Measurements from ENCODE around the gene MDP1. TPM values are rescaled to one million over a fixed set of nuclear protein-coding genes. Genes with fewer than 3 reads are reported as not detected.
"Not testable (repeated sequence)": the region's sequence is repeated elsewhere in the genome, so short reads cannot be mapped to it uniquely, and the experiment has no call there.

The MDP1 gene
- total RNA-seq, 4 donors from 2014 or later, result 6.7 to 19.2 (median 13.9) TPM

DNA sequence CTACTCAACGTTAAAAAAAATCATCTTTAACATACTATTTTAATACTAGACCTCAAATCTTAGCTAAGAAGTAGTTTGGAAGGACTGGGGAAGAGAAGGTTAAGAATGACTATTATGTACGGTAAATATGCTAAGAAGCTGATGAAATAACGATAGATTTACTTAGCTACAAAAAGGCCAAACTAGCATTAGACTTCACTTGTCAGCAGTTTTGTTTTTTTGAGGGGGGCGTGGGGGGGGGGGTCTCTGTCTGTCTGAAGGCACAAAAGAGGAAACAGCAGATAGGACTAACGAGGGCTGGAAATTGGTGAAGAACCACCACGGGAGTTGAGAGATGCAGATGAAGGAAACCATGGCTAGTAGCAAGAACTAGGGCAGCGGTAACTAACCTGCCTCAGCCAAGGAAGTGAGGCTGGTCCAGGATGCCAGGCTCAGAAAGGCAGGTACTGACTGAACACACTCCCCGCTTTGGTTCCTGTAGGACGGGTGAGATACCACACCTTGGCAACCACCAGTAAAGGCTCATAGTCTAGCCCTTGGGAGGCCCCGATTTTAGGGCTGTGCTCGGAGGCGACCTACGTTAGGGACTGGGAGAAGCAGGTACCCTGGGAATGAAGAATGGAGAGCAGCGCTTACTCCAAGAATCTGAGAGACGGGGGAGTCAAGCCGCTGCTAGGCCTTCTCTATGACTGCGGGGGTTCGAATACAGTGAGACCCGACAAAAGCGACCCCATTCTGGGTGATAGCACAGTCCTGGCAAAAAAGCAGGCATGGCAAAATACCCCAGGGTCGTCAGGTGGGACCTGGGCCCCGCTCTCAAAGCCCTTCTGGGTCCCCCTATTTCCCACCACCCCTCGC, 15.6 kb upstream of the MDP1 start:
- ATAC-seq (no peak), DNase-seq (no peak)
- intact Hi-C loops (cut with DNase I; ENCODE audit: low total_unique reads), result loop anchor here (1.0 to 2.0 kb wide), 4 partner anchors 11 to 85 kb away; partner anchors contain the start of genes IPO4, PSME2, RABGGTA and RNF31
- Histone ChIP-seq H3K4me1 (peaks cover 29 to 34% of the 10 kb centered on the region in 2 donors), H3K36me3 (peaks cover 0 to 8% of the 10 kb centered on the region in 2 donors), H3K27ac (peak overlapping the region; percentile 85 to 96 (median 92)), H3K9me3 (no peaks in the 10 kb centered on the region), H3K27me3 (no peaks in the 10 kb centered on the region), H3K4me3 (peak overlapping the region; percentile 71 to 91 (median 86))
- in situ Hi-C loops (cut with MboI; ENCODE audit: low sequenced_read_pairs in 4 of 4), result loop anchor here in 3 of 4 donors (10.0 to 25.0 kb wide), 2 partner anchors 203 to 206 kb away; partner anchors contain the start of genes CBLN3 (in 1 of the 3), KHNYN (in 1 of the 3) and SDR39U1 (in 1 of the 3)
- TF ChIP-seq, protein P1, sequence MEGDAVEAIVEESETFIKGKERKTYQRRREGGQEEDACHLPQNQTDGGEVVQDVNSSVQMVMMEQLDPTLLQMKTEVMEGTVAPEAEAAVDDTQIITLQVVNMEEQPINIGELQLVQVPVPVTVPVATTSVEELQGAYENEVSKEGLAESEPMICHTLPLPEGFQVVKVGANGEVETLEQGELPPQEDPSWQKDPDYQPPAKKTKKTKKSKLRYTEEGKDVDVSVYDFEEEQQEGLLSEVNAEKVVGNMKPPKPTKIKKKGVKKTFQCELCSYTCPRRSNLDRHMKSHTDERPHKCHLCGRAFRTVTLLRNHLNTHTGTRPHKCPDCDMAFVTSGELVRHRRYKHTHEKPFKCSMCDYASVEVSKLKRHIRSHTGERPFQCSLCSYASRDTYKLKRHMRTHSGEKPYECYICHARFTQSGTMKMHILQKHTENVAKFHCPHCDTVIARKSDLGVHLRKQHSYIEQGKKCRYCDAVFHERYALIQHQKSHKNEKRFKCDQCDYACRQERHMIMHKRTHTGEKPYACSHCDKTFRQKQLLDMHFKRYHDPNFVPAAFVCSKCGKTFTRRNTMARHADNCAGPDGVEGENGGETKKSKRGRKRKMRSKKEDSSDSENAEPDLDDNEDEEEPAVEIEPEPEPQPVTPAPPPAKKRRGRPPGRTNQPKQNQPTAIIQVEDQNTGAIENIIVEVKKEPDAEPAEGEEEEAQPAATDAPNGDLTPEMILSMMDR (IDR thresholded peaks at IDR 0.05 in 4 of 5, conservative IDR thresholded peaks at IDR 0.05 in 1 of 5), result no peak
- no peak for TF ChIP-seq POLR2A (IDR thresholded peaks at IDR 0.05)

DNA sequence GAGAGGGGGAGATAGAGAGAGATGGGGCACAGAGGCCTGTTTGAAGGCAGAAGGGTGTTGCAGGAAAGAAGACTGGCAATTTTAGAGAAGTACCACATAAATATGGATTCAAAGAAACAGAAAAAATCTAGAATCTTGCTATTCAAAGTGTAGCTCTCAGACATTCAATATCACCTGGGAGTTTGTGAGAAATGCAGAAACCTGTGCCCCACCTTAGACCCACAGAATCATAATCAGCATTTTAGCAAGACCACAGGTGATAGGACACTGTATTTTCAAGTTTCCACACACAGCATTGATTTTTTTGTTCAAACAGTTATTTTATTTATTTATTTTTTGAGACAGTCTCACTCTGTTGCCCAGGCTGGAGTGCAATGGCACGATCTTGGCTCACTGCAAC, 13.0 kb upstream of the MDP1 start:
- Histone ChIP-seq H3K4me3 (no peak overlapping the region), H3K4me1 (peaks cover 17 to 21% of the 10 kb centered on the region in 2 donors), H3K9me3 (no peaks in the 10 kb centered on the region), H3K36me3 (no peaks in the 10 kb centered on the region), H3K27ac (no peak overlapping the region), H3K27me3 (no peaks in the 10 kb centered on the region)
- DNase-seq, result no peak
- ATAC-seq, result no peak
- TF ChIP-seq, protein P1 (IDR thresholded peaks at IDR 0.05 in 4 of 5, conservative IDR thresholded peaks at IDR 0.05 in 1 of 5), result no peak
- no peak for TF ChIP-seq POLR2A (IDR thresholded peaks at IDR 0.05)
- in situ Hi-C loops (cut with MboI; ENCODE audit: low sequenced_read_pairs in 4 of 4), result loop anchor here in 1 of 4 donors (25.0 kb wide), 1 partner anchor 208 kb away; the partner anchor contains the start of genes CBLN3, KHNYN and SDR39U1
- intact Hi-C loops (cut with DNase I; ENCODE audit: low total_unique reads), result no loop called here

DNA sequence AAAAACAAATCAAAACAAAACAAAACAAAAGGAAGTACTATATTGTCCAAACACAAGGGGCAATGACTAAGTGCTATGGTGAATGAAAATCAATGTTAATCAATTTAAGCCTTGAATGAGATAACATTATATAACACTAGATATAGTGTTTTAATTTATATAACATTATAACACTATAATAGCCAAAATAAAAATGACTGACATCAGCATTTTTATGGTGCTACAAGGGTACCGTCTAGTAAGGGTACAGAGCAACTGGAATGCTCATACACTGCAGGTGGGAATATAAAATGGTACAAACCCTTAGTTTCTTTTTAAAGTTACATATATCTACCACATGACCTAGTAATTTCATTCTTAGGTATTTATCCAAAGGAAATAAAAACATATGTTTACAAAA, 10.6 kb upstream of the MDP1 start:
- no peak overlapping the region for H3K27ac ChIP-seq
- no peak for TF ChIP-seq POLR2A (IDR thresholded peaks at IDR 0.05)
- TF ChIP-seq, protein P1 (IDR thresholded peaks at IDR 0.05 in 4 of 5, conservative IDR thresholded peaks at IDR 0.05 in 1 of 5), result no peak
- no peaks in the 10 kb centered on the region for H3K27me3 ChIP-seq
- H3K36me3 ChIP-seq, result no peaks in the 10 kb centered on the region
- no peaks in the 10 kb centered on the region for H3K9me3 ChIP-seq
- in situ Hi-C loops (cut with MboI; ENCODE audit: low sequenced_read_pairs in 4 of 4), result loop anchor here in 1 of 4 donors (25.0 kb wide), 1 partner anchor 211 kb away; the partner anchor contains the start of genes CBLN3, KHNYN and SDR39U1
- intact Hi-C loops (cut with DNase I; ENCODE audit: low total_unique reads), result no loop called here
- ATAC-seq, result no peak
- peaks cover 7 to 9% of the 10 kb centered on the region in 2 donors for H3K4me1 ChIP-seq
- H3K4me3 ChIP-seq, result no peak overlapping the region
- no peak for DNase-seq

GRCh38 chr14:24224618-24225071, 8.8 kb upstream of the MDP1 start:
- in situ Hi-C loops (cut with MboI; ENCODE audit: low sequenced_read_pairs in 4 of 4), result loop anchor here in 1 of 4 donors (25.0 kb wide), 1 partner anchor 213 kb away; the partner anchor contains the start of genes CBLN3, KHNYN and SDR39U1
- ATAC-seq (no peak), DNase-seq (no peak)
- no peak overlapping the region for H3K4me3 ChIP-seq
- no peaks in the 10 kb centered on the region for H3K36me3 ChIP-seq
- H3K9me3 ChIP-seq, result no peaks in the 10 kb centered on the region
- H3K4me1 ChIP-seq, result no peaks in the 10 kb centered on the region
- TF ChIP-seq, protein P1 (IDR thresholded peaks at IDR 0.05 in 4 of 5, conservative IDR thresholded peaks at IDR 0.05 in 1 of 5), result no peak
- no peak for TF ChIP-seq POLR2A (IDR thresholded peaks at IDR 0.05)
- peak overlapping the region in 3 of 4 donors; percentile 16 to 38 (median 21) for H3K27ac ChIP-seq
- intact Hi-C loops (cut with DNase I; ENCODE audit: low total_unique reads), result no loop called here
- no peaks in the 10 kb centered on the region for H3K27me3 ChIP-seq

DNA sequence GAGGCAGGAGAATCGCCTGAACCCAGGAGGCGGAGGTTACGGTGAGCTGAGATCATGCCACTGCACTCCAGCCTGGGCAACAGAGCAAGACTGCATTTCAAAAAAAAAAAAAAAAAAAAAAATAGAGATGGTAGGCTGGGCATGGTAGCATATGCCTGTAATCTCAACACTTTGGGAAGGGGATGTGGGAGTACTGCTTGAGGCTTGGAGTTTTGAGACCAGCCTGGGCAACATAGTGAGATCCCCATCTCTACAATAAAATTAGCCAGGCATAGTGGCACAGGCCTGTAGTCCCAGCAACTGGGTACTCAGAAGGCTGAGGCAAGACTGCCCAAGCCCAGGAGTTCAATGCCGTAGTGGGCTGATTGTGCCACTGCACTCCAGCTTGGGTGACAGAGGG, 7.1 kb upstream of the MDP1 start:
- intact Hi-C loops (cut with DNase I; ENCODE audit: low total_unique reads); H3K27ac ChIP-seq; H3K36me3 ChIP-seq; in situ Hi-C loops (cut with MboI; ENCODE audit: low sequenced_read_pairs in 4 of 4); H3K4me1 ChIP-seq; H3K9me3 ChIP-seq; H3K4me3 ChIP-seq; DNase-seq; ATAC-seq; H3K27me3 ChIP-seq: not testable (repeated sequence)

Measured in gastrocnemius medialis (tissue), 4 donors.